ENCODE measurements around the gene OR2D2.

DNA sequence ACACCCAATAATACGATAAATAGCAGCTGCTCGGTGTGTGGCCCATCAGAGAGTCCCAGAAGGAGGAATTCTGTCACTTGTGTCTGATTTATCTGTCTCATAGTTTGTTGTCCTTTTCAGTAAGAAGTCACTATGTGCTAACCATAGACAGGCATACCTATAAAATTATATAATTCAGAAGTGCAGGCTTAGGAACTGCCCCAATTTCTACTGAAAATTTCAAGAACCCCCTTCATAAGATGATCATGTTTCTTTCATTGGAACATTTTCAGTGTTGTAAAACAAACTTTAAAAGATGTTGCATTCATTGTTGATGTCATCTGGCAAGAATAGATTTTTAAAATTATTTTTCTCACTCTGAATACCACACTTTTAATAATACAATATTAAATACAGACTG is at the start of gene OR2D2:
- TF ChIP-seq CTCF (IDR thresholded peaks at IDR 0.05) (no peak), POLR2A (IDR thresholded peaks at IDR 0.05) (no peak)

Data from esophagus squamous epithelium (tissue), 4 donors.